Activated CD4-positive, CD25-positive, alpha-beta regulatory T cell treated with anti-CD3 and anti-CD28 coated beads, Interleukin-2, amount 50 U/mL, for 24 hours (primary cell): ENCODE results near the gene PRPF31.

Source experiments
- ATAC-seq, 2 donors: fragments of 150-1000 bp; cut with Tn5 transposase; one replicate each; pipeline ENCODE4 v1.10.0; 2021; ENCODE audit warnings: mild to moderate bottlenecking in 1 of 2, moderate library complexity in 1 of 2

Gene PRPF31

GRCh38 chr19:54108496-54108895, 7.1 kb upstream of the PRPF31 start:
- no peak for ATAC-seq

DNA sequence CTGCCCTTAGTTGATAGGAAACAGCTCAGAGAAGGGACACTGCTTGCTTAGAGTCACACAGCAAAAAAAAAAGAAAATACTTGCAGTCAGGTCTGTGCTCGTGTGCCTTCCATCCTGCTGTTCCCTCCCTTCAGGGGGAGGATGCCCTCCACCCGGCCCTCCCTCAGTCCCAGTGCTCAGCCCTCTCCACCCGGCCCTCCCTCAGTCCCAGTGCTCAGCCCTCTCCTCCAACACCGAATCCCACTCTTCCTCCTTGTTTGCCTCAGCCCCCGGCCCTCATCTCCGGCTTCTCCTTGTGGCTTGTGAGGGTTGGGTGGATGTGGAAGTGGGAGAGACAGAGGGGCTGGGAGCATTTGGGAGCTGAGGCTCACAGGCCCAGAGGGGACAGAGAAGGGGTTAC, 5.9 kb upstream of the PRPF31 start:
- no peak for ATAC-seq

GRCh38 chr19:54114340-54115108, 1.0 kb upstream of the PRPF31 start:
- ATAC-seq = peak; percentile 9 to 26

DNA sequence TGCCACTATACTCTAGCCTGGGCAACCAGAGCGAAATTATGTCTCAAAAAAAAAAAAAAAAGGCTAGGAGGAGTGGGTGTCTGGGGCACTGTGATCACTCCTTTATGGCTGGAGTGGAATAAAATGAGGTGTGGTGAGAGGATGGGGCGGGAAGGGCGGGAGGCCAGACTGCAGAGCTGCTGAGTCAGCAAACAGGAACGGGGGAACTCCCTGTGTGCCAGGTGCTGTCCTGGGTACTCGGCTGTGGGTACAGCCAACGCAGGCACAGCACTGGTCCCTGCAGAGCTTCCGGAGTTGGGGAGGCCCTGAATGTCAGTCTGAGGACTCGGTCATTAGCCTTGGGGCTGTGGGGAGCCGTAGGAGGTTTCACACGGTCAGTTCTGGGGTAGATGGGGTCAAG, 5.7 kb downstream of the PRPF31 start:
- ATAC-seq = no peak

GRCh38 chr19:54123682-54124081, 8.1 kb downstream of the PRPF31 start:
- no peak for ATAC-seq

- ATAC-seq = no peak
Measured at GRCh38 chr19:54124393-54124792, 8.8 kb downstream of the PRPF31 start.

DNA sequence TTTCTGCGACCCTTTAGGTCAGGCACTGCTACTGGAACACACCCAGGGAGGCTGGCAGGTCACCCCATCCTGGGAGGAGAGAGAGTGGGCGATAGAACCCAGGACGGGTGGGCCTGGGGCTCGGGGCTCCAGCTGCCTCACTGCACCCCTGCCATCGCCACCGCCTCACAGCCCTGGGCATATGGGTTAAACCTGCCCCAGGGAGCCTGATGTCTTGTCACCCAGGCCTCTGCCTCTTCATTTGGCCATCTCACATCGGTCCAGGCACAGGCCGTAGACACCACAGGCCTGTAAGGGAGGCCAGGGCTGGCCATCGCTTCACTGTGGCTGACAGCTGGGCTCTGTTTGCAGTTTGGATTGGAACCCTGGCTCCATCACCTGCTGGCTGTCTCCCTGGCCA, 10.2 kb downstream of the PRPF31 start:
- no peak for ATAC-seq

- ATAC-seq = no peak
Measured at GRCh38 chr19:54127688-54128440, 12.3 kb downstream of the PRPF31 start.

- no peak for ATAC-seq
Measured at GRCh38 chr19:54128441-54128725, 12.8 kb downstream of the PRPF31 start.

- ATAC-seq = no peak
Measured at GRCh38 chr19:54128796-54129616, 13.5 kb downstream of the PRPF31 start.

DNA sequence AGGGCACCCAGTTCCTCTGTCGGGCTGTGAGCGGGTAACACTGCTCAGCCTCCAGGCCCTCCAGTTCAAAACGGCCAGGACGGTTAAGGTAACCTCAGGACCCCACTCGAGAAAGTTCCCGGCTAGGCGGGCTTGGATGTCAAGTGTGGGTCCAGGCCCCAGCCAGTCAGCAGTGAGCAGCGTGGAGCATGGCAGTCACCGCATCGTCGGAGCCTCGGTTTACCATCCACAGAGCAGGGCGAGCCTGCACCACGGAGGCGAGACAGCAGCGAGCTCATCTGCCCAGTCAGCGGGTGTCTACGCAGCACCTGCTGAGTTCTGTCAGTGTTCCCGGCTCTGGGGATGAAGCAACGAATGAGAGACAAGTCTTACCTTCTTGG, 14.1 kb downstream of the PRPF31 start:
- no peak for ATAC-seq

DNA sequence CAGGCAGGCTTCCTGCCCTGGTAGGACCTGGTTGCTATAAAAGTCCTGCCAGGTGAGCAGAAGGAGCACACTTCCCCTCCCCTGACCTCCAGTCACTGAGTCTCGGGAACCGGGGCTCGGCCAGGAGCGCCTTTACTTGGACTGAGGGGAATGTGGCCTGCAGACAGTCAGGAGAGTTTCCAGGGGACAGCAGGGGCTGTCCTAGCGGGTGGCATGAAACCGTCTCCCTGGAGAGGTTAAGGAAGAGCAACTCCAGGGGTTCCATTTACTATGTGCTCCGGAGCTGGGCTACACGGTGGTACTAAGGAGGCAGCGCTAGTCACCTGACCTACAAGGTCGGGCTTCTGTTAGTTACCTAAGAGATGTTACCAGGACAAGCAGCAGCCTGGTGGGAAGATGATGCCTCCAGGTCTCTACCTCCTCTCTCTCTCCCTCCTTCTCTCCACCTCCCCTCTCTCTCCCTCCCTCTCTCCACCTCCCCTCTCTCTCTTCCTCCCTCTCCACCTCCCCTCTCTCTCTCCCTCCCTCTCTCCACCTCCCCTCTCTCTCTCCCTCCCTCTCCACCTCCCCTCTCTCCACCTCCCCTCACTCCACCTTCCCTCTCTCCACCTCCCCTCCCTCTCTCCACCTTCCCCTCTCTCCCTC, 17.9 kb downstream of the PRPF31 start:
- ATAC-seq = no peak

- ATAC-seq = no peak
Measured at GRCh38 chr19:54133957-54134590, 18.5 kb downstream of the PRPF31 start.

DNA sequence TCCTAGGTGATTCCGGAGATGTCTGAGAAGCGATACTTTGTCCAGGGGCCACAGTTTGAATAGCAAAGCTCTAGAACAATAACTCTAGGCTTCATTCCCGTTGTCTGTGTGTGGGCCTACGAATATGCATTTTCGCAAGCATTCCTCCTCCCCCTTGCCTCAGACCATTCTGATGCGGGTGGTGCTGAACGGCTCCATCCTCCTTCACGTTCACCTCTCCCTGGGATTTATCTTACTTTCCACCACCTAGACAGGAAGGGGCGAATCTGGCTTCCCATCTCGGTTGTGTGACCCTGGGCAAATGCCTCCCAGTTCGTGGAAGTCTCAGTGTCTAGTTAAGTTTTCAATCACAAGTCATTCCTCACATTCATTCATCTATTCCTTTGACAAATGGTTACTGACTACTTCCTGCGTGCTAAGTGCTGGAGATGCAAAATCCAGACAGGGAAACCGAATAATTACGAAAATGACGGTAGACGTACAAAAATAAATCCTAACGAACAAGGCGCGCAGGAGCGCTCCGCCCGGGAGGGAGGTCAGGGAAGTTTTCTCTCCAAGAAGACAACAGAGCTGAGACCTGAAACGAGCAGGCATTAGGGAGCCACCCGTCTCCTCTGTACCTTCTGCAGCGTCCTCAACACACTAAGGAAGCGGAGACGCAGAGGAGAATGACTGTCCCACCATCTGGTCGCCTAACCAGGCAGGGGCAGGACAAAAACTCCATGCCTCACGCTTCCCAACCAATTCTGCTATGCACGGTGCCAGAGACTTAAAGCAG, 20.7 kb downstream of the PRPF31 start:
- ATAC-seq = no peak

DNA sequence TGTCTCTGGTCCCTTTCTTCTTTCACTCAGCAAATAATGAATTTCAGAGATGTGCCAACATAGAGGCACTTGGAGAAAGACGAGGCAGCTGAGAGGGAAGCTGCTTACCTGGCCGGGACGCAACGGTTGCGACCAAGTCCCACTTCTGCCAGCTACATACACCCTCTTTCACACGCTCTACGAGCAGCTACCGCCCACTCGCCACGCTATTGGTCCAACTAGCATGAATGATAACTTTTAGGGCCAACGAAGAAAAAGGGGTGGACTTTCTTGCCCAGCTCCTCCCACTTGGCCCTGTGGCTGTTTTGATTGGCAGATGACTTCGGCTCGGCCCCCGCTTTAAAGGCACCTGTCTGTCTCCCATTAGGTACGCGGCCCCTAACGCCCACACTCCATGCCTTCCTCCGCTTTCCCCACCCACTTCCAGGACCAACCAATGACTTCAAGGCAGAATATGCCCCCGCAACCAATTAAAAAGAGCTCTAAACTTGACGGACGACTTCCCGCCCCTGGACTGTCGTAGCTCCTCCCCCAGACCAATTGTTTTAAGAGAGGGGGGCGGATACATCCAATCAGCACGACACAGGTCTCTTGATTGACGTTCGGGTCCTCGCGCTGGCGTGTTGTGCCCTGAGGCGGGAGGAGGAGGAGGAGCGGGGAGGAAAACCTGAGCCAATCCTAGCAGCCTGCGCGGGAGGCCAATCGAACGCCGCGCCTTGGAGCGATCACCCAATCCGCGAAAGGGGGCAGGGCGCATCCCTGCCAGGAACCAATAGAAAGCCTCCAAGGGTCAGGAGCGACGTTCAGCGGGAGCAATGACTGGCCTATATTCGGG, 21.5 kb downstream of the PRPF31 start:
- ATAC-seq = peak; percentile 85 to 87

- no peak for ATAC-seq
Measured at GRCh38 chr19:54137699-54138488, 22.3 kb downstream of the PRPF31 start, which contains the start of gene CNOT3. TSS of gene CNOT3 (plus strand) at chr19:54137762. CDS start at chr19:54142979, 5,217 bp downstream.

GRCh38 chr19:54138489-54139256, 23.1 kb downstream of the PRPF31 start:
- no peak for ATAC-seq

DNA sequence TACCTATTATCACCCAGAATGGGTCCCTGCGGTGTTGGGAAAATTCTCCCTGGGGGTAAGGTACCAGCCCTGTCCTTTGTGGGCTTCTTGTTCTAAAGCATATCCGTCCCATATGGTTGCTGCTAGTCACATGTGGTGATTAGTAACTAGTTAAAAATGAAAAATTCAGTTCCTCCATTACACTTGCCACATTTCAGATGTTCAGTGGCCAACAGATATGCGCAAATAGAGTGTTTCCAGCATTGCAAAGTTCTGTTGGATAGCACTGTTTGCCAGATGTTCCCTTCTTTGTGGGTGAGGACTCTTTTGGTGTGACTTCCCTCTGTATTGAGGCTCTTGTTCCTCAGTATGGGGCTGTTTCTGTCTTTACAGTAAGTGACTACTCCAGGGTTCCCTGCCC, 25.8 kb downstream of the PRPF31 start:
- ATAC-seq = no peak

DNA sequence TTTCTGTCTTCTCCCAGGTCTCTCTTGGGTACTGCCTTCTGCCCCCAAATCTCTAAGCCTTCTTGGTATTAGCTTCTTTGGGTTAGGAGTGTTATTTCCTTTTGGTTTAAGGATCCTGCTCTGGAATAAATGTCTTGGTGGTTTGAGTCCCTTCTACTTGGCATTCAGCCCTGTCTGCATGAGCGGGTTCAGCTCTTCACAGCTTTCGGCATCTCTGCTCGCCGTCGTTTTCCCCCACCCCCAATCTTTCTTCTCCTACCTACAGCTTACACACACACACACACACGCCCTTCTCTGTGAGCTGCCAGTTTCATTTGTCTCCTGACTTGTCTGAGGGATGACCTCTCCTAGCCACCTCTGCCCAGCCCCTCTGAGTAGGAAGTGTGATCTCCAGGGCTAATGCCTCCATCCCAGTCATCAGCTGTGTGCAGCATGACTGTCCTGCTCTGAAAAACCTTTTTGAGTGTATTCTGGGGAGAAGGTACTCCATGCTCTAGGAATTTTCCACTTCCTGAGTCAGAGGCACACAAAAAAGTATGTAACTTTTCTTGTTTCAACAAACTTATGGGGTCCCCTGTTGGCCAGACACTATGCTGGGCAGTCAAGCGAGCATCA, 26.7 kb downstream of the PRPF31 start:
- ATAC-seq = no peak
